HG03565 (cell line): ENCODE measurements around the gene RPS21.
"Not testable (repeated sequence)": the region's sequence is repeated elsewhere in the genome, so short reads cannot be mapped to it uniquely, and the experiment has no call there.

Source experiments
- ATAC-seq: cut with Tn5 transposase; IDR thresholded peaks from one replicate; pipeline ENCODE4 v1.9.1; 2021; ENCODE audit warnings: mild to moderate bottlenecking, moderate library complexity; ENCODE audit not compliant: unreplicated experiment

RPS21 gene

DNA sequence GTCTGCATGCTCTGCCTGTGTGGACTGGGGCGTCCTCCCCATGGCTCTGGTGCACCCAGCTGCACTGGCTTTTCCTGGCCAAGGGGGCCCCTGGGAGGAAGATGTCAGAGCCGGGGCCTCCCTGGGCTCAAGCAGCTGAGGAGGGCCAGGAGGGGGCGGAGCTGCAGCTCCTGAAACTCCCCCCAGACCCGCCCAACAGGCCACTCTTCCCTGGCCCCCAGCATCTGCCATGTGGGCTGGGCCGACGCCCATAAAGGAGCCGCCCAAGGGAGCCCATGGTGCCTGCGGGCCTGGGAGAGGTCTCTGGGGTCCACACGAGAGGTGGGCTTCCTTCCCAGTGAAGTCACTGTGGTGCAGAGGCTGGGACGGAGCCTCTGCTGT, 36.4 kb downstream of the RPS21 start:
- ATAC-seq = no peak

DNA sequence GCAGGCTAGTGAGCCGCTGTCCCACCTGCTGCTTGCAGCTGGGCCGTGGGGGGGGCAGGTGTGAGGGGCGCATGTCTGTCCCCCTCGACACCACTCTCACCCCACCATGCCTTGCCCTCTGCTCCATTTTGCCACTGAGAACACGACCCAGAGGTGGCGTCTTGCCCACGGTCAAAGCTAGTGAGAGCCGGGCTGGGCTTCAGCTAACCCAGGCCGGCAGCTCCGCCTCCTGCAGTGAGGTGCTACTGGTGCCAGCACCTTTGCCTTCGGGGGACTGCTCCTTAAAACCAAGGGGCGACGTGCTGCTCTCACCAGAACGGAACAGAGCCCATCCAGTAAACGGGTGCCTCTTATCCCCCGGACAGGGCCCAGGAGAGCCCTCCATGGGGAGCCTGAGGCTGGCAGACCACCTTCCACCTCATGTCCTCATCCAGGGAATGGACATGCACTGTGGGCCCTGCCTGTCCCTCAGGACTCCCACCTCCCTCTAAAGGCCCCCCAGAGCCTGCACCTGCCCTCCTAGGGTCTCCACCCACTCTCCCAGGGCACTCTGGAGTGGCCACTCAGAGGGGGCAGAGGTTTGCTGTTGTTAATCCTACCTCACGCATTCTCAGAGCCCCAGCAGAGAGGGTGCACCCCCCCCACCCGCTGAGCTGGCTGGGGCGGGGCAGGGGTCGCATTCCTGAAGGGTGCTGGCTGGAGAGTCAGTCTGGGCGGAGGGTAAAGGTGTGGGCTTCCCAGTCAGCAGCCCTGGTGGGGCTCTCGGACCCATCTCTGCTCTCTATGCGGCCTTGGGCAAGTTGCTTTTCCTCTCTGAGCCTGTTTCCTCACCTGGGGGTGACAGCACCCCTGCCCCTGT, 37.6 kb downstream of the RPS21 start:
- ATAC-seq = no peak

DNA sequence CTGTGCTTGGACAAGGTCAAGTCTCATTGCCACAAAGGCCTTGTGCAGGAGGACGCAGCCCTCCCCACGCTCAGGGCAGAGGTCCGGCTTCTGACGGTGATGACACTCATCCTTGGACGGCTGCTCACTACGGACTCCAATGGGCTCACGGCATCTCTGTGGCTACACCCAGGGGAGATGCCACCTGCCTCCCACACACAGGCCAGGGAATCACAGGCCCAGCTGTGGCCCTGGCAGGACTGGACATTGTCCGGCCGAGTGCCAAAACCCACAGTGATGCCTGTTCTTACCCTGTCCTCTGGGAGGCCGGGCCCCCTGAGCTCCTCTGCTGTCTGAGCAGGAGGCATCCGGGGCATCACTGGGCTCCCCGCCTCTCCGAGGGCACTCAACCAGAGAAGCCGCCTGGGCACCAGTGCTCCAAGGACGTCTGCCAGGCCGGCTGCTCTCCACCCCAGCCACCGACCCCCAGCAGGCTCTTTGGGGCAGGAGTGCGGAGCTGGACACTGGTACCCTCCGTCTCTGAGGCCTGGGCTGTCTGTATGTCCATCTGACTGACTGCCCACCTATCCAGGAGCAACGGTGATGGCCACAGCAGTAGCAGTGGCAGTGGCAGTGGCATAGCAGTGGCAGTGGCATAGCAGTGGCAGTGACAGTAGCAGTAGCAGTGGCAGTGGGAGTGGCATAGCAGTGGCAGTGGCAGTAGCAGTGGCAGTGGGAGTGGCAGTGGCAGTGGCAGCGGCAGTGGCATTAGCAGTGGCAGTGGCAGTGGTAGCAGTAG, 38.6 kb downstream of the RPS21 start:
- ATAC-seq = no peak

DNA sequence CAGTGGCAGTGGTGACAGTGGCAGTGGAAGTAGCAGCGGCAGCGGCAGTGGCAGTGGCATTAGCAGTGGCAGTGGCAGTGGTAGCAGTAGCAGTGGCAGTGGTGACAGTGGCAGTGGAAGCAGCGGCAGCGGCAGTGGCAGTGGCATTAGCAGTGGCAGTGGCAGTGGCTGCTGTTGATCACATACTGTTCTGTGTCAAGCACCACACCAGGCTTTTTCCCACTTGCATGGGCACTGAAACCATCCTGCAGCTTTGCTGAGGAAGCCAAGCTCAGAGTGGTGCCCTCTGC, 39.1 kb downstream of the RPS21 start:
- ATAC-seq = not testable (repeated sequence)

DNA sequence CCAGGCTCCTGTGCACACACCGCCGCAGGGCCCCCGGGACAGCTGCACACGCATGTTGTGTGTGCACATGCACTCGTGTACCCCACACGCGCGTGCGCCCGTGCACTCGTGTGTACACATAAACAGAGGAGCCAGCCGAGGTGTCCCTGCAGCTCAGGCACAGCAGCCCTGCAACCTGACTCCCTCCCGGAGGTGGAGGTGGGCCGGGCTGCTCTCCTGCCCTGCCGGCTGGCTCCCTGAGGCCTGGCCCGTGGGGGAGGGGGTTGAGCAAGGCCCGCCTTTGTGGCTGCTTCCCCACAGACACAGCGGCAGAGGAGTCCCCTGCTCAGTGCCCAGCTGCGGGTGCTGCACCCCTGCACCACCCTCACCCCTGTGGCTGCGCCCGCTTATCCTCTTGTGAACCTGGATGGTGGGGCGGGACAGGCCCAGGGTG, 39.8 kb downstream of the RPS21 start:
- no peak for ATAC-seq

DNA sequence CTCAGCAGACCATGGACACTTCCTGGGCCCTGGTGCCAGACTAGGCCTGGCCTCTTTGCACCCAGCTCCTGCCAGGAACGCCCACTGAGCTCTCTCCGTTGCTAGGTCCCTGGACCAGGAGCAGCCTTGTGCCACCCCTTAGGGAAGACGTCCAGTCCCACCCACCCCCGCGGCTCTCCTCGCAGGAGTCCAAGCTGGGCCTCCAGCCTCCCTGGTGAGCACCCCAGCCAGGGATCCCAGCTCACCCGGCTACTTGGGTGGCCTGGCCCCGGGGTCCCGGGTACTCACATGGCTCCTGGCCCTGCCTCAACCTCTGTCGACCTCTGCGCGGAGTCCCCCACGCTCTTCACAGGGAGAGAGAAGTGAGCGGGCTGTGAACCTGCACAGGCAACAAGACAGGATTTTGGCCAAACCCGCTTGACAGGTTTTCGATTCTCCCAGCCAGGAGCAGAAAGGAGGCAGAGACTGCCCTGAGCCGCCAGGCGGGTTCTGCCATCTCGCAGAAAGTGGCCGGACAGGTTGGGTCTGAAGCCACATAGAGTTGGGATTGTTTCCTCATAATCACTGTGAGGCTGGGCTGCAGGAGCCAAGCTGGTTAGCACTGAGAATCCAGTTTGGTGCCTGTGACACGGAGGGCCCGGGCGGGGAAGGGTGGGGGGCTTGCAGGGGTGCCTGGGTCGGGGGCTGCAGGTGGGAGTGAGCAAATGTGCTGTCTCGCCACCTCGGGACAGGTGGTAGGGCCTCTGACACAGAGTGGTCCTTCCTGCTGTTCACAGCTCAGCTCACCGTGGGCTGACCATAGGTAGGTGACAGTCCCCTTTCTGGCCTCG, 40.5 kb downstream of the RPS21 start, which contains the start of gene RBBP8NL:
TSS of gene RBBP8NL (minus strand) at position 368 of the 830 bp plus-strand sequence. CDS start 7,892 bp downstream, outside the sequence.
- no peak for ATAC-seq

DNA sequence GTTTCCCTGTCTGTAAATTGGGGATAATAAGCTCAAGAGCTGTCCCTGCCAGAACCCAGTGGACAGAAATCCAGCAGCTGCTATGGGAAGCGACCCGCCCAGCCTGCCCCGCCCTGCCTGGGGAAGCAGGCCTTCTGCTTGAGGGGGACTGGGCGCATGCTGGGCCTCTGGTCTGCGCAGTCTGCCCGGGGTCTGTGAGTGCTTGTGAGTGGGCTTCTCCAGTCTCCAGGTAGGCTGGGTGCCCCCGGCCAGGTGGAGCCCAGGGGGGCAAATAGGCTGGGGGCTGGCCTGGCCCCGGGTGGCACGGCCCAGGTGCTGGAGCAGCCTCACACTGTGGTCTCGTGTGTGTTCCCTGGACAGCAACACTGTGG, 41.1 kb downstream of the RPS21 start:
- ATAC-seq = no peak

DNA sequence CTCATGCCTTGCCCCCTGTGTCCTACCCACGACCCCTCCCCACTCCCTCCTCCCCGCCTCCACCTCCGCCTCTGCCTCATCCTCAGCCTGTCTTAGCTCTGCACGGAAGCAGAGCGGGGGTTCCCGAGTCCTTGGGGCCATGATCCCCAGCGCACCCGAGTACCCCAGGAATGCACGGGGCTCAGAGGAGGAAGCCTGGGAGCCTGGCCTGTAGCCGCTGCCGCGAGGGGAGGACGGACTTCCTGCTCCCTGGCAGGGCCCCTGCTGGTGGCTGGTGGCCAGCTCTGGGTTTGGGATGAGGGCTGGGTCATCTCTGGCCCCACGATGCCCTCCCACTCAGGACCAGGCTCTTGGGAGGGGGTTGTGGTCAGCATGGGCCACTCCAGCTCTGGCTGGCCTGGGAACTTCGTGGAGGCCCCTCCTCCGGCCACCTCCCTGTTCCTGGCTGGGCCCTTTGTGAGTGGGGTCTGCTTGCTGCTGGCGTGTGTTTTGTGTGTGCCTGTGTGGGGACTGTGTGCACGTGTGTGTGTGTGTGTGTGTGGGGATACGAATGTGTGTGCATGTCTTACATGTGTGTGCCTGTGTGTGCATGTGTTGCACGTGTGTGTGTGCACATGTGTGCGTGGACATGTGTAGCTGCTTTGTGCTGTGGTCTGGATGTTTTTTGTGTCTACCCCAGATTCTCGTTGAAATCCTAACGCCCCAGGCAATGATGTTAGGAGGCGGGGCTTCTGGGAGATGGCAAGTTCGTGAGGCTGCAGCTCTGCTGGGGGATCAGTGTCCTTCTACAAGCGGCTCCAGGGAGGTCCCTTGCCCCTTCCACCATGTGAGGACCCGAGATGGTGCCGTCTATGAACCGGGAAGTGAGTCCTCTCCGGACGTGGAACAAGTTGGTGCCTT, 41.7 kb downstream of the RPS21 start:
- ATAC-seq = no peak

DNA sequence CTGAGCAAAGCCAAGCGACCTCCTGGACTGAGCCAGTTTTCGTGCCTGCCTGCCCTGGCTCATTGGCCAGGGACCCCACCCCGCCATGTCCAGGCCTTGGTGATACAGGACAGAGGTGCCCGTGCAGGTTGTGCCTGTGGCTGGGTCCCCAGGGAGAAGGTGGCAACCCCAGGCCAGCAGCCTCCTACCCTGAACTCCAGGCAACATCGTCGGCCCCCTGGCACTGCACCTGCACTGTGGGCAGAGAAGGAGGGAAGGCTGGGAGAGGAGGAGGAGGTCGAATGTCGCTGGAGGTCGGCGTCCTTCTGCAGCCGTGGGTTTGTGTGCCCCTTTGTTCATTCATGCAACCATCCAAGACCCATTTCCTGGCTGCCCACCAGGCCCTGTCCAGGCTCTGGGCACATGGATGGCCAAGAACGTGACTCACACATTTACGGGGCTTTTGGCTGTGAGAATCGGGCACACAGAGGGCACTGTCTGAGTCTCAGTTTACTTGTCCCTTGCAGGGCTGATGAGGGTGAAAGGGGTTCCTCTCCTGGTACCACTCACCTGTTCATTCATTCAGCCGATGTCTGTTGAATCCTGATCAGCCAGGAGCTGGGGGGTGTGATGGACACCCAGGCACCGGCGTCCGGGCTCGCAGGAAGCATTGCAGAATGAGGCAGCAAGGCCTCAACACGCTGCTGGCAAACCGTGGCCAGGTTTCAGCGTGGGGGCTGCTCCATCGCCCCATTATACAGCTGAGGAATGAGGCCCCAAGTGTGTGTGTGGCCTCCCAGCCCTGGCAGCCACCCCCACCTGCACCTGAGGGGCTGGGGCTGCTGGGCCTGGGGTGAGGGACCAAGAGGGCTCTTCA, 42.8 kb downstream of the RPS21 start:
- ATAC-seq = no peak

DNA sequence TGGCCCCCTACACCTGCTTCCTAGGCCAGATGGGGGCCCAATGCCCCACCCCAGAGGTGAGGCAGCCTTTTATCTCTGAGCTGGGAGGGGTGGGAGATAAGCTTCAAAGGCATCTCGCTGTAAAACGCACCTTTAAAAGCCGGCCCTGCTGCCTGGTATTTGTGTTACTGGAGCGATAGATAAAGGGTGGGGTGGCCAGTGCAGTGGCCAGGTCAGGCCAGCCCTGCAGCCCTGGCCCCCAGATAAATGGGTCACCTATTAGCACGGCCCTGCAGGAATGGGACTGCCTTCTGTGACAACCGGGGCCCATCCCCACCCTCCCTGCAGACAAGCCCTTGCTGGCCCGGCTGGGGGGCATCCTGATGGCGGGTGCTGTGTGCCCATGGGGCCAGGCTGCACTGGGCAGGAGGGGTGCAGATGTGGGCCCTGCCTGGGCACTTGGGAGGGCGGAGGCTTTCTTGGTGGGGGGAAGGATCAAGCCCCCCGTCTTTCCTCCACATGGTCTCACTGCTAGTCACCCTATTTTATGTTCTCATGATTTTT, 43.5 kb downstream of the RPS21 start:
- ATAC-seq = no peak

DNA sequence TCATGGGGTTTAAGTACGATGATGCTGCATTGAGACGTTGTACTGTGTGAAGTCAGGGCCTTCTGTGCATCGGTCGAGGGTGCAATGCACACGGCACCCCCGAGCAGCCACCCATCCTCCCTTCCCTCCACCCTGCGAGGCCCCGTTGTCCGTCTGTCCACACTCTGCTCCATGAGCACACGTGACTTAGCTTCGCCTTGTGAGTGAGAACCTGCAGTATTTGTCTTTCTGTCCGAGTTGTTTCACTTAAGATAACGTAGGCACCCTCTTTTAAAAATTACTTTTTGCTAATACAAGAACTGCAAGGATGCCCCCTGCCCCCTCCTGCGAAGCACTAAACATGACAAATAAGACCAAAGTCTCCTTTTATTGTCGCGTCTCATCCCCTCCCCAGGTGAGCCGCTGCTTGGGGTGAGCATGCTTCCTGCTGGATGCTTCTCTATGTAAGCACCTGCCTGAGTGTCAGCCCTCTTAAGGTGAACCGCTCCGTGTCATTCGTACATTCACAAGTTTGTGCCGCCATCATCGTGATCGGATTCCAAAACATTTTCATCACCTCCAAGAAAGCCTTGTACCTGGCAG, 44.1 kb downstream of the RPS21 start:
- no peak for ATAC-seq

DNA sequence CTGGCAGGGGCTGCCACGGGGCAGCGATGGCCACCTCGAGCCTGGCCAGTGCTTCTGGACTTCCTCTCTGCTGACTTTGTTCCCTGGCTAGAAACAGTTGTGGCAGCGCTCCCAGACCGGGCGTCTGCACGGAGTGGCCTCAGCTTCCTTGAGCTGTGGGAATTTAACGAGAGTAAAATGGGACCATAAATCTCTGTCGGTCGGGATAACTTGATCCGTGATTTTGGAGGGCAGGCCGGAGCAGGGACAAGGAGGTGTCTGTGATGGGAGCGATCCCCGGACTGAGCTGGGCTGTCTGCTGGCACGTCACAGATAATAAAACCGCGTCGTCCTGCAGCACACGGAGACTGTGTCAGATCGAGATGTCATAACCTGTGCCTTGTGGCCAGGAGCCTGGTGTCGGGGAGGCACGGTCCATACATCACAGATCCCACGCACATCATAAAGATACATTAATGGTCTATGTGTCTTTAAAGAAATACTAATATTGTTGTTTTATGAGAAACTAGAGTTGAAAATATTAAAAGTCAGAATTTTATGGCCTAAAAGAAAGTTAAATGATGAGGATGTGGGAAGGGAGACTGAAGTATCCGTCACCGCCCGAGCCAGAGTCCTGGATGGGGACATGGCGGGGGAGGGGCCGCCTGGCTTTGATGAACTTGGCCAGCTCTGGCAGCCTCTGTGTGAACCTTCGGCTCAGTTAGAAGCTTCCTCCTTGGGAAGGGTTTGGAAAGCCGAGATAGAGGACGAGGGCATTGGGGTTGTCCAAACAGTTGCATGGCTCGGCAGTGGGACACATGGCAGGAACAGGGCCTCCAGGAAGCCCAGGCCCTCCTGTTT, 47.0 kb downstream of the RPS21 start:
- ATAC-seq = no peak

DNA sequence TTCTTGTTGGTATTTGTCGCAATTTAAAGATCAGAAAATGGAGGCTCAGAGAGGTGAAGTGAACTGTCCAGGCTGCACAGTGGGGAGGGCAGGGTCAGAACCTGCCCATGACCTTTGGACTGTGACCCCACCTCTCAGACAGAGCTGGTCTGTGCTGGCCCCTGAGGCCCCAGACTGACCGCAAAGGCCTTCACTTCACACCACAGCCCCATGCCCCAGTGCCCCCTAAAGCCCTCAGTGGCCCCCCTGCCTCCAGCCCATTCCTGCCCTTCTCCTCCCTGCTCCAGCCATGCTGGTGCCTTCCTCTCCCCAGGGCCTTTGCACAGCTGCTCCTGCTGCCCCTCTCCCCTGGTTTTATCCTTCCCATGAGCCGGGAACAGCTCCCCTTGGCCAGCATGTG, 49.8 kb downstream of the RPS21 start:
- no peak for ATAC-seq

DNA sequence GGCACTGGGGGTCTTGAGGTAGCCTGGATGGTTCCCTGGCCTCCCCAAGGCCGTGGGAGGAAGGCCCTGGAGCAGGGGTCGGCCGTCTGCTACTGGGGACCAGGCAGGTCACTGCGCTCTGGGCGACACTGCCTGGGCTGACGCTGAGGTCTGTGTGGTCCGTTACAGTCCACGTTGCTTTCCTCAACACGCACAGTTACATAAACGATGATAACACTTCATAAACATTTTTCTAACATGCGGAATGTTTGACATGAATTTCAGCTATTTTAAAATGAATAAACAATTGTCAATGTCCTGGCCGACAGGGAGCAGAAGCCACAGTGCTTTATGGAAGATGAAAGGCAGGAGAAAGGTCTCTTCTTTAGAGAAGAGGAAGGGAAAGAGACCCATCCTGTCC, 50.6 kb downstream of the RPS21 start:
- ATAC-seq = no peak

DNA sequence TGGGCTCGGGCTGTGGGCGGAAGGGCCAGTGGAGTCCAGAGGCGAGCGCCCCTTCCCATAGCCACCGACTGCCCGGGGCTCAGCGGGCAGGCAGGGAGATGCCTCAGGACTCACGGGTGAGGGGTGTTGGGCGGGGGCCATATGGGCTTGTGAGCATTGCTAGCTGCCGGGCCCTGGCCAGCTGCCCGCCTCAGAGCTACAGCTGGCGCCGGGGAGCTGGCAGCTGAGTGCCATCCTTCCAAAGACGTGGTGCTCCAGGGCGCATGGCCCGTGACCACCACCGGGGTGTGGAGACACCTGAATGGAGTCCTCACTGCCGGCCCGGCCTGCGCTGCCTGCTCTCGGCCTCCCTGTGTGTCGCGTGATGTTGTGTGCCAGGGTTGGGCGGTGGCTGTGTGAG, 51.0 kb downstream of the RPS21 start:
- no peak for ATAC-seq
